CD14-positive monocyte (primary cell): ENCODE results near the gene PDE1A. TPM values are rescaled to one million over a fixed set of nuclear protein-coding genes. Genes with fewer than 3 reads are reported as not detected.

Source experiments
- DNase-seq, 3 donors: peaks; one replicate each; pipeline ENCODE4 v3.0.0-alpha.2; 2011 to 2022
- H2AFZ ChIP-seq: 2 replicates; pipeline ENCODE4 v1.6.0; 2012; ENCODE audit warnings: mild to moderate bottlenecking, low read depth, low read length, inconsistent platforms; ENCODE audit not compliant: insufficient read depth, poor library complexity, severe bottlenecking
- H3K27ac ChIP-seq, 2 donors: 1 replicate in 1 of 2; 2 replicates in 1 of 2; pipeline ENCODE4 v1.5.1; 2012 to 2013; ENCODE audit warnings: low read length in 2 of 2, control low read depth in 1 of 2, inconsistent platforms in 1 of 2, low read depth in 1 of 2, mild to moderate bottlenecking in 1 of 2
- H3K27me3 ChIP-seq, 2 donors: one replicate each; pipeline versions ENCODE4 v1.6.0 to v1.6.1; 2011 to 2013; ENCODE audit warnings: low read length in 2 of 2; ENCODE audit not compliant: control insufficient read depth in 2 of 2, insufficient read depth in 2 of 2
- H3K36me3 ChIP-seq, 2 donors: replicated peaks in 1 of 2; 1 replicate in 1 of 2; 2 replicates in 1 of 2; pipeline versions ENCODE4 v1.5.1 to v1.6.1; 2012 to 2013; ENCODE audit warnings: low read length in 2 of 2, control low read depth in 1 of 2, inconsistent platforms in 1 of 2, mild to moderate bottlenecking in 1 of 2; ENCODE audit not compliant: insufficient read depth in 2 of 2, control insufficient read depth in 1 of 2
- H3K4me1 ChIP-seq, 2 donors: 1 replicate in 1 of 2; 2 replicates in 1 of 2; pipeline versions ENCODE4 v1.5.1 to v1.6.1; 2012 to 2013; ENCODE audit warnings: low read length in 2 of 2, control low read depth in 1 of 2, inconsistent platforms in 1 of 2, mild to moderate bottlenecking in 1 of 2, moderate library complexity in 1 of 2; ENCODE audit not compliant: insufficient read depth in 2 of 2, control insufficient read depth in 1 of 2
- H3K4me2 ChIP-seq: replicated peaks from 2 replicates; pipeline ENCODE3; 2012; ENCODE audit warnings: low read length, moderate library complexity, mild to moderate bottlenecking; ENCODE audit not compliant: poor library complexity, severe bottlenecking; ENCODE audit errors: extremely low read depth
- H3K4me3 ChIP-seq, 3 experiments: fragments of 200-600 bp in 1 of 3; sonication (generic) in 1 of 3; replicated peaks in 1 of 3; 1 replicate in 2 of 3; 2 replicates in 1 of 3; pipeline ENCODE4 v1.5.1; 2011 to 2013; ENCODE audit warnings: low read length in 3 of 3, mild to moderate bottlenecking in 3 of 3, control low read depth in 2 of 3, low read depth in 2 of 3, inconsistent platforms in 1 of 3, moderate library complexity in 1 of 3
- H3K79me2 ChIP-seq: 2 replicates; pipeline ENCODE4 v1.6.0; 2012; ENCODE audit warnings: mild to moderate bottlenecking, control low read depth, inconsistent platforms, low read length, moderate library complexity; ENCODE audit not compliant: insufficient read depth
- H3K9ac ChIP-seq: 2 replicates; pipeline ENCODE4 v1.6.0; 2017; ENCODE audit warnings: low read length, mild to moderate bottlenecking; ENCODE audit not compliant: insufficient read depth, poor library complexity, severe bottlenecking
- H3K9me3 ChIP-seq, 2 donors: replicated peaks in 1 of 2; 1 replicate in 1 of 2; 2 replicates in 1 of 2; pipeline versions ENCODE4 v1.5.1 to v1.6.1; 2012 to 2013; ENCODE audit warnings: low read length in 2 of 2, control low read depth in 1 of 2; ENCODE audit not compliant: control insufficient read depth in 1 of 2, insufficient read depth in 1 of 2
- H4K20me1 ChIP-seq: 2 replicates; pipeline ENCODE4 v1.6.0; 2012; ENCODE audit warnings: mild to moderate bottlenecking, low read length, control low read depth, moderate library complexity; ENCODE audit not compliant: insufficient read depth
- H3K27ac Mint-ChIP-seq, 7 donors: one replicate each; pipeline ENCODE4 v1.8.0; 2020; ENCODE audit warnings: mild to moderate bottlenecking in 7 of 7, mixed read lengths in 7 of 7, moderate library complexity in 6 of 7, inconsistent platforms in 2 of 7
- H3K27me3 Mint-ChIP-seq, 3 donors: one replicate each; pipeline ENCODE4 v1.8.0; 2021 to 2022; ENCODE audit warnings: low read depth in 3 of 3, mild to moderate bottlenecking in 3 of 3, mixed read lengths in 3 of 3, moderate library complexity in 3 of 3, inconsistent platforms in 1 of 3
- H3K36me3 Mint-ChIP-seq, 2 donors: one replicate each; pipeline ENCODE4 v1.8.0; 2020; ENCODE audit warnings: mixed read lengths in 2 of 2, inconsistent platforms in 1 of 2, mild to moderate bottlenecking in 1 of 2
- H3K4me1 Mint-ChIP-seq: one replicate; pipeline ENCODE4 v1.8.0; 2020; ENCODE audit warnings: mild to moderate bottlenecking, mixed read lengths
- H3K4me3 Mint-ChIP-seq, 2 donors: one replicate each; pipeline ENCODE4 v1.8.0; 2020; ENCODE audit warnings: mild to moderate bottlenecking in 2 of 2, mixed read lengths in 2 of 2, moderate library complexity in 1 of 2
- H3K9me3 Mint-ChIP-seq, 7 donors: one replicate each; pipeline ENCODE4 v1.8.0; 2020 to 2022; ENCODE audit warnings: mixed read lengths in 7 of 7, mild to moderate bottlenecking in 6 of 7, moderate library complexity in 6 of 7, inconsistent platforms in 2 of 7
- WGBS: methylation state at CpG from one replicate; pipeline ENCODE4 v1.1.5; 2013; ENCODE audit warnings: missing lambda C conversion rate; ENCODE audit not compliant: insufficient coverage; 5-methylcytosine and 5-hydroxymethylcytosine counted together
- intact Hi-C, 2 donors: fragments of 100-400 bp; cut with micrococcal nuclease; formaldehyde crosslinking; loops; one replicate each; pipeline versions ENCODE4 v1.15.0 to v1.15.1; 2023
- polyA plus RNA-seq, 3 donors: library from polyadenylated mRNA; depleted of rRNA in 1 of 3; unstranded in 2 of 3; stranded (reverse) in 1 of 3; fragments of 300-500 nt in 2 of 3; fragments of >200 nt in 1 of 3; fragmentation: Illumina TruSeq in 2 of 3; gene quantifications; 1 replicate in 2 of 3; 2 replicates in 1 of 3; pipeline ENCODE4 v1.2.3, GENCODE V29; 2012 to 2021
- TF ChIP-seq, protein P1 (sequence below): fragments of 200-600 bp; IDR thresholded peaks from one replicate; pipeline ENCODE4 v1.8.0; 2022; ENCODE audit warnings: antibody characterized with exemption, mild to moderate bottlenecking

PDE1A gene
- polyA plus RNA-seq, 3 donors = not detected

DNA sequence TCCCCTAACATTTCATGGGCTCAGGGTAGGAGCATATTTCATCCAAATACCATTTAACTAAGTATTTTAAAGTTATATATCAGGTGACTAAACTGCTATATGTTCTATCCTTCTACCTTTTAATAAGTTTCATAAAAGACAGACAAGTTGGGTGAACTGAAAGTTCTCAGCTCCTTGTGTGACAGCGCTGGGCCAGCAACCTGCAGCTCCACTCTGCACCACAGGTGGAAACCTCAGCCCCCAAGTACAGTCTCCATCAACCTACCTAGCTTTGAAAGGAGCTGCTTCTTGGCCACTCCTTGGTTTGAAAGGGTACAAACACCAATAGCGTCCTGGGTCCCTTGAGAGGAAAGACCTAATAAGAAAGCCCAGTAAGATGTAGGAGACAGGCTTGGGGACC is 177.9 kb downstream of the PDE1A start:
- 100% methylated on average over 2 of the region's 2 CpGs for WGBS
- no peaks in the 10 kb centered on the region for H3K79me2 ChIP-seq

DNA sequence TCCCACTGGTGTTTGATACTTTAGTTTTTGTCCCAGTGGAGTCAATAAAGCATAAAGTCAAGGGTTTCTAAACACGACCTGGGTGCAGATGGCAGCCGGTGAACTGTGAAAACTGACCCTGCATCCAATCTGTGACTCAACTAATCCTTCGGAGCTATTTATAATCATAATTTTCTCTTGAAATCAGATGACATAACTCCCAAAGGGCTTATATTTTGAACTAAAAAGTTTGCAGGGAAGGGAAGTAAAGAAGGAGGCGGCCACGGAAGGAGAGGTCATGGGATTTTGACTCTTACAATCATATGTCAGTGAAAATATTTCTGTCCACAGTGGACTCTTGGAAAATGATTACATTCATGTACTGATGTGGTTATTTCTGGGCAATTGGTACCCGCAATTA is 178.5 kb downstream of the PDE1A start:
- H3K9me3 ChIP-seq = no peaks in the 10 kb centered on the region
- H3K36me3 ChIP-seq = no peaks in the 10 kb centered on the region
- no peak overlapping the region for H2AFZ ChIP-seq
- TF ChIP-seq, protein P1, sequence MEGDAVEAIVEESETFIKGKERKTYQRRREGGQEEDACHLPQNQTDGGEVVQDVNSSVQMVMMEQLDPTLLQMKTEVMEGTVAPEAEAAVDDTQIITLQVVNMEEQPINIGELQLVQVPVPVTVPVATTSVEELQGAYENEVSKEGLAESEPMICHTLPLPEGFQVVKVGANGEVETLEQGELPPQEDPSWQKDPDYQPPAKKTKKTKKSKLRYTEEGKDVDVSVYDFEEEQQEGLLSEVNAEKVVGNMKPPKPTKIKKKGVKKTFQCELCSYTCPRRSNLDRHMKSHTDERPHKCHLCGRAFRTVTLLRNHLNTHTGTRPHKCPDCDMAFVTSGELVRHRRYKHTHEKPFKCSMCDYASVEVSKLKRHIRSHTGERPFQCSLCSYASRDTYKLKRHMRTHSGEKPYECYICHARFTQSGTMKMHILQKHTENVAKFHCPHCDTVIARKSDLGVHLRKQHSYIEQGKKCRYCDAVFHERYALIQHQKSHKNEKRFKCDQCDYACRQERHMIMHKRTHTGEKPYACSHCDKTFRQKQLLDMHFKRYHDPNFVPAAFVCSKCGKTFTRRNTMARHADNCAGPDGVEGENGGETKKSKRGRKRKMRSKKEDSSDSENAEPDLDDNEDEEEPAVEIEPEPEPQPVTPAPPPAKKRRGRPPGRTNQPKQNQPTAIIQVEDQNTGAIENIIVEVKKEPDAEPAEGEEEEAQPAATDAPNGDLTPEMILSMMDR = no peak
- H3K4me1 Mint-ChIP-seq = no peaks in the 10 kb centered on the region
- H3K27me3 Mint-ChIP-seq = peaks cover 0 to 3% (median 1%) of the 10 kb centered on the region in 3 donors
- no peak overlapping the region for H3K27ac ChIP-seq
- no peak overlapping the region for H3K4me3 ChIP-seq
- peaks cover 0 to 3% (median 2%) of the 10 kb centered on the region in 7 donors for H3K9me3 Mint-ChIP-seq
- no peaks in the 10 kb centered on the region for H3K79me2 ChIP-seq
- intact Hi-C loops = no loop called here
- no peak overlapping the region for H3K9ac ChIP-seq
- no peak overlapping the region for H3K4me2 ChIP-seq
- H3K4me1 ChIP-seq = no peaks in the 10 kb centered on the region
- no peaks in the 10 kb centered on the region for H3K27me3 ChIP-seq
- H3K4me3 Mint-ChIP-seq = no peak overlapping the region
- no peak for DNase-seq
- H3K27ac Mint-ChIP-seq = no peak overlapping the region
- H4K20me1 ChIP-seq = no peaks in the 10 kb centered on the region
- no peaks in the 10 kb centered on the region for H3K36me3 Mint-ChIP-seq
- 100% methylated on average over 2 of the region's 6 CpGs for WGBS

More for the DNA sequence above, 177.9 kb downstream of the PDE1A start:
- peaks cover 0 to 3% (median 2%) of the 10 kb centered on the region in 7 donors for H3K9me3 Mint-ChIP-seq
- Histone ChIP-seq H4K20me1 (no peaks in the 10 kb centered on the region), H3K9ac (no peak overlapping the region), H3K4me2 (no peak overlapping the region), H3K9me3 (no peaks in the 10 kb centered on the region), H3K36me3 (no peaks in the 10 kb centered on the region), H3K27me3 (no peaks in the 10 kb centered on the region), H2AFZ (no peak overlapping the region), H3K4me3 (no peak overlapping the region), H3K27ac (no peak overlapping the region), H3K4me1 (no peaks in the 10 kb centered on the region)
- no peak overlapping the region for H3K4me3 Mint-ChIP-seq
- H3K27me3 Mint-ChIP-seq = peaks cover 0 to 2% (median 1%) of the 10 kb centered on the region in 3 donors
- no peak overlapping the region for H3K27ac Mint-ChIP-seq
- no peak for DNase-seq
- intact Hi-C loops = no loop called here
- TF ChIP-seq, protein P1 = no peak
- no peaks in the 10 kb centered on the region for H3K4me1 Mint-ChIP-seq
- H3K36me3 Mint-ChIP-seq = no peaks in the 10 kb centered on the region
